ENCODE results near the gene FILIP1L.

Gene FILIP1L

GRCh38 chr3:100003609-100004503 is 110.4 kb downstream of the FILIP1L start:
- FAIRE-seq, result peak; percentile 23
- no peak for DNase-seq (ENCODE audit: insufficient read length, low spot score)
- TF ChIP-seq POLR2A (IDR thresholded peaks at IDR 0.05; ENCODE audit: low read depth, low read length), result no peak

GRCh38 chr3:100002599-100003350 is 111.5 kb downstream of the FILIP1L start:
- DNase-seq (ENCODE audit: insufficient read length, low spot score) (peak; percentile 47), FAIRE-seq (peak; percentile 100)
- TF ChIP-seq POLR2A (IDR thresholded peaks at IDR 0.05; ENCODE audit: low read depth, low read length), result no peak

DNA sequence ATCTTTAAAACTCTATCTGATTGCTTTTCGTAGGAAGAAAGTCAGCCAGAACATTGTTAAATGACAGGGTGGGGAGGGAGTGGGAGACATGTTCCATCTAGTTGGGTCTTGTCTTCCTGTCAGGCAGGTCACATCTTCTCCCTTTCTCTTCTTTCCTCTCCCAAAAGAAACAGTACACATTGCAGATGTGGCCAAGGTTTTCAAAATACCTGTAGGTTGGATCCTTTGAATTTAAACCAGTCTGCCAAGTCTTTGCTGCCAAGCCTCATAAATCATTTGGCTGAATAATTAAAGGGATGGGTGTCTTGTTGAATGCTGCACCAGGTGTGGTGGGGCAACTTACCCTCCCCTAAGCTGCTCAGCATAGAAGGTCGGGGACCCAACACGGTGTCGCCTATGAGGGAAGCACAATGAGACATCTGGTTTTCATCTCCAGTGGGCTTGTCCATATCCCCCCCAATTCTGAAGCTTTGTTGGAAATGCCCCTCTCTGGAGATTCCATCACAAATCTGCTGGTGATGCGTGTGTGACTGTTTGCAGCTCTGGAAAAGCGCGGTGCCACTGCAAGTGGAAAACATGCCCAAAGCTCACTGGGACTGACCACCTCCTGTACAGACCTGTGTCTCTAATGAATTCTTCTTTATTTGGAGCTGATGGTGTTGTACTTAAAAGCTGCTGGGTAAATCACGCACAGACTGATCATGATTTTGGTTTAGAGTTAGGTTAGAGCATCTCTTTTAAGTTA is 112.6 kb downstream of the FILIP1L start:
- DNase-seq (ENCODE audit: insufficient read length, low spot score) (no peak), FAIRE-seq (peak; percentile 61)
- no peak for TF ChIP-seq POLR2A (IDR thresholded peaks at IDR 0.05; ENCODE audit: low read depth, low read length)

GRCh38 chr3:100001083-100001482 is 113.2 kb downstream of the FILIP1L start:
- no peak for TF ChIP-seq POLR2A (IDR thresholded peaks at IDR 0.05; ENCODE audit: low read depth, low read length)
- no peak for DNase-seq (ENCODE audit: insufficient read length, low spot score)
- no peak for FAIRE-seq

- DNase-seq (ENCODE audit: insufficient read length, low spot score), result no peak
- no peak for TF ChIP-seq POLR2A (IDR thresholded peaks at IDR 0.05; ENCODE audit: low read depth, low read length)
- FAIRE-seq, result no peak
These were observed 114.8 kb downstream of the FILIP1L start for GRCh38 chr3:99999536-99999935.

GRCh38 chr3:99997293-99997692 is 117.0 kb downstream of the FILIP1L start:
- FAIRE-seq, result no peak
- TF ChIP-seq POLR2A (IDR thresholded peaks at IDR 0.05; ENCODE audit: low read depth, low read length), result no peak
- DNase-seq (ENCODE audit: insufficient read length, low spot score), result no peak

DNA sequence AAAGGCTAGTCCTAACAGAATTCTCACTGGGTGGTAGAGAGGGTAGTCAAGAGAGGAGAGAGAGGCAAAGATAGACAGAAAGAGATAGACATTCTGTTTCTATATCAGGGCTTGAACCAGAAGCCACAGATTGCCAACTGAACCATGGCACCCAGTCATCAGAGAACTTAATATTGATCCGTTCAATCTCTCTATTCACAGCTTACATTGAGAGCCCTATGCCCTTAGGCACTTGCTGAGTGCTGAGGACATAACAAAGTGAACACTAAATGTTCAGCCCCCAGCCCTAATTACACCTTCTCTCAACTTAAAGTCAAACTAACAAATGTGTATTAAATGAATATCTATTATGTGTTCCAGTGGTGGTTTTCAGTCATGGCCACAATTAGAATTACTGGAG is 124.1 kb downstream of the FILIP1L start:
- no peak for DNase-seq (ENCODE audit: insufficient read length, low spot score)
- FAIRE-seq, result peak; percentile 41
- TF ChIP-seq POLR2A (IDR thresholded peaks at IDR 0.05; ENCODE audit: low read depth, low read length), result no peak

DNA sequence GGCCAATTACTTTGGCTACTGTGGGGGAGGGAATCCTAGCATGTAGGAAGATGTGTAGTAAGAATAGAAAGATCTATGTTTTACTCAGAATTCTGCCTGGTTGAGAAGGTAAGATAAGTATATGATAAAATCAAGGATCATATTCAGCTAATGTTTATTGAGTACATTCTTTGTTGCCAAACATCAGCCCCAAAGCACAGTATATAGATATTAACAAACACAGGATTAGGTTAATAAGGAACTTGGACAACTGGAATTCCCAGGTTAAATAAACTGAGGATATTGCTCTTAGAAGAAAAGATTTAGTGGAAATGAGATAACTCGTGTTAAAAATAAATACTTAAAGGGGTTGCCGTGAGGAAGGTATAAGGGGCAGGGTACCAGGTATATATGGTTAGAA is 129.6 kb downstream of the FILIP1L start:
- FAIRE-seq (no peak), DNase-seq (ENCODE audit: insufficient read length, low spot score) (no peak)
- TF ChIP-seq POLR2A (IDR thresholded peaks at IDR 0.05; ENCODE audit: low read depth, low read length), result no peak

DNA sequence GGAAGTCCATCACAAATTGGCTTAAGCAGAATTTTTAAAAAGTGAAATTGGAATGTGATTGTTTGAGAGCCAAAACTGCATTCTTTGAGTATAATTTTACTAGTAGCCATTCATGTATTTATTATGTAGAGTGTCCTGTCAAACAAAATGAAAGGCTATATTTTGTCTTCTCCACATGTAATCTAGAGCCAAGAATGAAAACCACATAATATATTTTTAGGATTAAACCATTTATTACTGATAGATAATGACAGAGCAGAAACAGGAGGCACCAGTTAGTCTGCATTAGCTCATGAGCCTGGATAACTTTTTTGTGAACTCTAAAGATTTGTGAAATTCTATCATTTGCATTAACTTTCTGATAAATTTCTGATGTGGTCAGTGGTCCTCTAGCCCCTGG is 130.2 kb downstream of the FILIP1L start:
- TF ChIP-seq POLR2A (IDR thresholded peaks at IDR 0.05; ENCODE audit: low read depth, low read length), result no peak
- DNase-seq (ENCODE audit: insufficient read length, low spot score), result no peak
- no peak for FAIRE-seq

- DNase-seq (ENCODE audit: insufficient read length, low spot score), result no peak
- no peak for FAIRE-seq
- TF ChIP-seq POLR2A (IDR thresholded peaks at IDR 0.05; ENCODE audit: low read depth, low read length), result no peak
These were observed 131.7 kb downstream of the FILIP1L start for GRCh38 chr3:99982650-99983049.

DNA sequence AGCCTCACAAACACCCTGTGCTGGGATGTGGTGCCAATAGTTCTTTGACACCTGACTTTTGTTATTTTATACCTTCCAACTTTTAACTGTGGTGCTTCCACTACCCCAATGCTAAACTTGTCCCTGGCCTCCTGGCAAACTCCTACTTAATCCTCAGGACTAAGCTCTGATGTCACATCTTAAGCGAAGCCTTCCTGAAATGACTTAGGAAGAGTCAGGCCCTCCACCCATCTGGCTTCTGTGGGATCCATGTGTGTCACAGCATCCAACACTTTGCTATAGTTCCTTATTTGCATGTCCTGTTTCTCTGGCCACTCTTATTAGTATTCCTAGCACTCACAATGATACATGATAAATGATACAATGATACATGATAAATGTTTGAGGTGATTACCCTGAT is 133.2 kb downstream of the FILIP1L start:
- no peak for TF ChIP-seq POLR2A (IDR thresholded peaks at IDR 0.05; ENCODE audit: low read depth, low read length)
- FAIRE-seq (no peak), DNase-seq (ENCODE audit: insufficient read length, low spot score) (no peak)

DNA sequence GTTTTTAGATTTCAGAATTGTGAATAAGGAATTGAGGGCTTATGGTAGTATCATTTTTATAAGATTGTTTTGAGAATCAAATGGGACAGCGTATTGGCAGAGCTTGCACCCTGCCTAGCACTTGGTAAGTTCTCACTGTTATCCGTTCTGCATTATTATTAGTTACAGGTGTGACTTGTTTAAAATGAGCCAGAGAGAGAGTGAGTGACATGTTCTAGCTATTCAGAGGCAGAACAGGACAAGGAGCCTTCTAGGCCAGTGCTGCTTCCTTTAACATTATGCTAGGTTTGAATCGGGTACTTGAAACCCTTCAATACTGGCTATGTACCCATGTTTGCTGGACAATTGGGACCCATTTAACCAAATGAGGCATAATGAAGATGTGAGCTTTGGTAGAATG is 133.7 kb downstream of the FILIP1L start:
- DNase-seq (ENCODE audit: insufficient read length, low spot score) (no peak), FAIRE-seq (no peak)
- TF ChIP-seq POLR2A (IDR thresholded peaks at IDR 0.05; ENCODE audit: low read depth, low read length), result no peak

DNA sequence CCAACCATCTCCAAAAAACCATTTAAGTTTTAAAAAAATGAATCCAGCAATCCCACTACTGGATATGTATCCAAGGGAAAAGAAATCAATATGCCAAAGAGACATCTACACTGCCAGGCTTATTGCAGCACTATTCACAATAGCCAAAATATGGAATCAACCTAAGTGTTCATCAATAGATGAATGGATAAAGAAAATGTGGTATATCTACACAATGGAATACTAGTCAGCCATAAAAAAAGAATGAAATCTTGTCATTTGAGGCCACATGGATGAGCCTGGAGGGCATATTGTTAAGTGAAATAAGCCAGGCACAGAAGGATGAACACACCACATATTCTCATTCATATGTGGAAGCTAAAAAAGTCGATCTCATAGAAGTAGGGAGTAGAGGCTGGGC is 136.1 kb downstream of the FILIP1L start:
- no peak for DNase-seq (ENCODE audit: insufficient read length, low spot score)
- no peak for FAIRE-seq
- no peak for TF ChIP-seq POLR2A (IDR thresholded peaks at IDR 0.05; ENCODE audit: low read depth, low read length)

DNA sequence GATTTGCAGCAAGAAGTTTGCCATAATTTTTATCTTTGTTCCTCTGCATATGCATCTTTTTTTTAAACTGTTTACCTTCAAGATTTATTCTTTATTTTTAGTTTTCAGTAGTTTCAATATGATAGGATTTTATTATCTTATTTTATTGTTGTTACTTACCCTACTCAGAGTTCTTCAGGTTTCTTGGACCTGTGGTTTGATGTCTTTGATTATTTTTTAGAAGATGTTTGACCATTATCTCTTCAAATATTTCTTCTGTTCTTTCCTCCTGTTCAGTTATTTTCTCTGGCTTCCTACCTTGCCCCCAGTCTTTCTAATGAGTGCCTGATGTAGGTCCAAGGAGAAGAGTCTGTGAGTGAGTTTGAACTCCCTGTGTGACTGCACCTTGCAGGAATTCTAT is 137.7 kb downstream of the FILIP1L start:
- FAIRE-seq, result no peak
- no peak for TF ChIP-seq POLR2A (IDR thresholded peaks at IDR 0.05; ENCODE audit: low read depth, low read length)
- DNase-seq (ENCODE audit: insufficient read length, low spot score), result no peak

Measured in H54 (cell line).